Measurements from ENCODE around the gene GINM1. TPM values are rescaled to one million over a fixed set of nuclear protein-coding genes. Genes with fewer than 3 reads are reported as not detected.

Gene GINM1
- total RNA-seq, 1 donor from 2014 or later, result 38.0 TPM

GRCh38 chr6:149627672-149628071, 61.5 kb downstream of the GINM1 start:
- no peak overlapping the region for H3K4me3 ChIP-seq (ENCODE audit: low read depth, low read length)
- TF ChIP-seq CTCF (conservative IDR thresholded peaks at IDR 0.05; ENCODE audit: low read depth, low read length), result no peak
- DNase-seq (ENCODE audit: low read depth), result no peak

- no peak for DNase-seq (ENCODE audit: low read depth)
- TF ChIP-seq CTCF (conservative IDR thresholded peaks at IDR 0.05; ENCODE audit: low read depth, low read length), result no peak
- H3K4me3 ChIP-seq (ENCODE audit: low read depth, low read length), result no peak overlapping the region
These were observed 62.8 kb downstream of the GINM1 start for GRCh38 chr6:149628875-149629510.

- TF ChIP-seq CTCF (conservative IDR thresholded peaks at IDR 0.05; ENCODE audit: low read depth, low read length), result no peak
- H3K4me3 ChIP-seq (ENCODE audit: low read depth, low read length), result no peak overlapping the region
- DNase-seq (ENCODE audit: low read depth), result no peak
These were observed 68.1 kb downstream of the GINM1 start for GRCh38 chr6:149634315-149634714.

GRCh38 chr6:149636124-149636523, 69.9 kb downstream of the GINM1 start:
- no peak for TF ChIP-seq CTCF (conservative IDR thresholded peaks at IDR 0.05; ENCODE audit: low read depth, low read length)
- DNase-seq (ENCODE audit: low read depth), result no peak
- no peak overlapping the region for H3K4me3 ChIP-seq (ENCODE audit: low read depth, low read length)

Other genes starting within 250 kb of the GINM1 start
- 16.9 and 18.7 TPM in 2 replicates for gene TAB2, start 248.7 kb upstream of the GINM1 start, total RNA-seq
- not detected in 2 replicates for gene SUMO4, start 166.1 kb upstream of the GINM1 start, total RNA-seq
- gene ZC3H12D, start 81.4 kb upstream of the GINM1 start, total RNA-seq, result 0.07 and 0.17 TPM in 2 replicates
- gene PPIL4, start 20.3 kb upstream of the GINM1 start, total RNA-seq, result 20.9 and 33.0 TPM in 2 replicates
- gene KATNA1, start 82.3 kb downstream of the GINM1 start, total RNA-seq, result 16.3 and 17.7 TPM in 2 replicates
- gene LATS1, start 151.7 kb downstream of the GINM1 start, total RNA-seq, result 10.1 and 11.4 TPM in 2 replicates
- 29.8 and 31.5 TPM in 2 replicates for gene NUP43, start 180.2 kb downstream of the GINM1 start, total RNA-seq
- gene PCMT1, start 183.4 kb downstream of the GINM1 start, total RNA-seq, result 110 and 162 TPM in 2 replicates